ENCODE results near the gene FGD4.

DNA sequence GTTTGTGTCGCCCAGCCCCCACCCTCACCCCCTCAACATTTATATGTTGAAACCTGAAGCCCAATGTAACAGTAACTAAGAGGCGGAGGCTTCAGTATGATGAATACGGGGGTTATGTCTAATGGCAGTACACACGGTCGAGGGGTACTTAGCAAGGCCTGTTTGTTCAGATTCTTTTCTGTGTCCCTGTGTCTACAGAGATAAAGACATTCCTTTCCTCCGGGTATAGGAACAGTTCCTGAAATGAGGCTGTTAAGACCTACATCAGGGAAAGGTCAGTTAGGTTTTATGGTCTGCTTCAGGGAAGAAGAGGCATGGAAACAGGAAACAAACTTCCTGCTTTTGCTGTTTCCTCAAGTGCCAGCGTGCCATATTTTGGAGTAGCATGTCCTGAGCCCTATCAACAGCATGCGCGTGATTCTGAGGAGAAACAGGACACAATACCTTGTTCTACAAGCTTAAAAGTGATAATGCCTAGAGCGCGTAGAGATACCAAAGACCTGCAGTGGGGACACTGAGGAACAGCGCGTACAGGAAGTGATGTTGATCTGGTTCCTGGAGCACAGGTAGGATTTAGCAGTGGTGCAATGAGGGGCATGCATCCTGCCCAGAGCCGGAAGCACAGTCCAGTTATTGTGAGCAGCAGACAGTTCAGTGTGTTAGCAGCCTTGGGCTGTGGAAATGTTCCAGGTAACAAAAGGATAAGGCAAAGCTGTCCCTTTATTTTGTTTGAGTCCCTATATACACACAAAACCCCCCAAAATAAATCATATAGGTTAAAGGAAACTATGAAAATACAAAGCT is 47.2 kb downstream of the FGD4 start:
- TF ChIP-seq MXI1 (IDR thresholded peaks at IDR 0.05; ENCODE audit: borderline replicate concordance, low read depth, low read length) (no peak), CTCF (conservative IDR thresholded peaks at IDR 0.05; ENCODE audit: low read depth, low read length) (no peak), FOS (IDR thresholded peaks at IDR 0.05; ENCODE audit: low read depth, low read length) (no peak), RCOR1 (IDR thresholded peaks at IDR 0.05; ENCODE audit: insufficient replicate concordance, low read length) (no peak), BHLHE40 (IDR thresholded peaks at IDR 0.05; ENCODE audit: low read depth, low read length) (no peak), POLR2A (IDR thresholded peaks at IDR 0.05; ENCODE audit: low read depth, low read length) (no peak), CEBPB (IDR thresholded peaks at IDR 0.05; ENCODE audit: low read depth, low read length) (no peak), MAZ (IDR thresholded peaks at IDR 0.05; ENCODE audit: borderline replicate concordance, low read depth, low read length) (no peak), MAFK (IDR thresholded peaks at IDR 0.05; ENCODE audit: low read depth, low read length) (no peak), SMC3 (IDR thresholded peaks at IDR 0.05; ENCODE audit: low read depth, low read length) (no peak), RAD21 (IDR thresholded peaks at IDR 0.05; ENCODE audit: low read length) (no peak), RFX5 (IDR thresholded peaks at IDR 0.05; ENCODE audit: low read depth, low read length) (no peak), CHD1 (IDR thresholded peaks at IDR 0.05; ENCODE audit: low read depth, low read length) (no peak)
- TF ChIP-seq, protein P1, sequence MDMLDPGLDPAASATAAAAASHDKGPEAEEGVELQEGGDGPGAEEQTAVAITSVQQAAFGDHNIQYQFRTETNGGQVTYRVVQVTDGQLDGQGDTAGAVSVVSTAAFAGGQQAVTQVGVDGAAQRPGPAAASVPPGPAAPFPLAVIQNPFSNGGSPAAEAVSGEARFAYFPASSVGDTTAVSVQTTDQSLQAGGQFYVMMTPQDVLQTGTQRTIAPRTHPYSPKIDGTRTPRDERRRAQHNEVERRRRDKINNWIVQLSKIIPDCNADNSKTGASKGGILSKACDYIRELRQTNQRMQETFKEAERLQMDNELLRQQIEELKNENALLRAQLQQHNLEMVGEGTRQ (IDR thresholded peaks at IDR 0.05; ENCODE audit: low read depth, low read length), result no peak

Measured in IMR-90 (cell line).